GM18519 (cell line): ENCODE measurements around the gene RNASEH2C.
"Not testable (repeated sequence)": the region's sequence is repeated elsewhere in the genome, so short reads cannot be mapped to it uniquely, and the experiment has no call there.

Experiments used
- ATAC-seq: cut with Tn5 transposase; IDR thresholded peaks from one replicate; pipeline ENCODE4 v1.9.1; 2021; ENCODE audit warnings: mild to moderate bottlenecking, moderate library complexity; ENCODE audit not compliant: unreplicated experiment, low FRiP score

The RNASEH2C gene

GRCh38 chr11:65695459-65696241 is 24.9 kb downstream of the RNASEH2C start:
- no peak for ATAC-seq

GRCh38 chr11:65692367-65692766 is 28.2 kb downstream of the RNASEH2C start:
- ATAC-seq = no peak

GRCh38 chr11:65691847-65692246 is 28.8 kb downstream of the RNASEH2C start:
- ATAC-seq = not testable (repeated sequence)

GRCh38 chr11:65685981-65686380 is 34.6 kb downstream of the RNASEH2C start:
- no peak for ATAC-seq

GRCh38 chr11:65683480-65683879 is 37.1 kb downstream of the RNASEH2C start:
- not testable (repeated sequence) for ATAC-seq

- ATAC-seq = no peak
These were observed 40.3 kb downstream of the RNASEH2C start for GRCh38 chr11:65680192-65680743.

GRCh38 chr11:65672982-65673381 is 47.6 kb downstream of the RNASEH2C start:
- no peak for ATAC-seq

- ATAC-seq = no peak
These were observed 48.3 kb downstream of the RNASEH2C start for GRCh38 chr11:65672180-65672860.
